Measurements from ENCODE around the gene NPTX1.

NPTX1 gene

GRCh38 chr17:80441598-80442322 is 34.6 kb downstream of the NPTX1 start:
- DNase-seq, result no peak

- no peak for DNase-seq
Observed at GRCh38 chr17:80441133-80441578, 35.3 kb downstream of the NPTX1 start.

- DNase-seq, result no peak
Observed at GRCh38 chr17:80439499-80439898, 36.9 kb downstream of the NPTX1 start.

GRCh38 chr17:80438806-80439205 is 37.6 kb downstream of the NPTX1 start:
- no peak for DNase-seq

- DNase-seq, result no peak
Observed at GRCh38 chr17:80437532-80437931, 38.9 kb downstream of the NPTX1 start.

GRCh38 chr17:80433916-80434666 is 42.3 kb downstream of the NPTX1 start:
- no peak for DNase-seq

- DNase-seq, result no peak
Observed at GRCh38 chr17:80432961-80433550, 43.4 kb downstream of the NPTX1 start.

- DNase-seq, result no peak
Observed at GRCh38 chr17:80432350-80432955, 44.0 kb downstream of the NPTX1 start.

- no peak for DNase-seq
Observed at GRCh38 chr17:80431246-80432195, 44.9 kb downstream of the NPTX1 start.

- no peak for DNase-seq
Observed at GRCh38 chr17:80430446-80431245, 45.8 kb downstream of the NPTX1 start.

- DNase-seq, result no peak
Observed at GRCh38 chr17:80429356-80430275, 46.8 kb downstream of the NPTX1 start.

GRCh38 chr17:80428796-80429195 is 47.6 kb downstream of the NPTX1 start:
- no peak for DNase-seq

GRCh38 chr17:80428363-80428762 is 48.0 kb downstream of the NPTX1 start:
- DNase-seq, result no peak

- DNase-seq, result no peak
Observed at GRCh38 chr17:80427366-80428282, 48.8 kb downstream of the NPTX1 start.

GRCh38 chr17:80426671-80427326 is 49.6 kb downstream of the NPTX1 start:
- peak in 1 of 2 experiments; percentile 12 for DNase-seq

GRCh38 chr17:80425835-80426426 is 50.5 kb downstream of the NPTX1 start:
- DNase-seq, result no peak

- no peak for DNase-seq
Observed at GRCh38 chr17:80424878-80425765, 51.3 kb downstream of the NPTX1 start.
